HEK293 (cell line): Measurements from ENCODE around the gene C19orf38.
"Not testable (repeated sequence)": the region's sequence is repeated elsewhere in the genome, so short reads cannot be mapped to it uniquely, and the experiment has no call there.

Experiments used
- CTCF ChIA-PET: fragments of 350-600 bp; formaldehyde crosslinking; extraction: SDS; loops from one replicate; lab custom pipeline; 2021; ENCODE audit warnings: antibody characterized with exemption; lab: Yijun Ruan, JAX
- POLR2A ChIA-PET: fragments of 300-600 bp; formaldehyde crosslinking; extraction: SDS; loops from one replicate; lab custom pipeline; 2020; ENCODE audit warnings: antibody characterized with exemption, inconsistent platforms; lab: Yijun Ruan, JAX
- H3K27ac ChIP-seq: fragments of 200-500 bp; sonication (Bioruptor generic); 2 replicates; pipeline ENCODE4 v1.5.1; 2014; ENCODE audit warnings: low read depth, low read length, control low read depth, inconsistent platforms; ENCODE audit errors: extremely low read depth
- H3K36me3 ChIP-seq, 2 experiments: fragments of 200-500 bp in 1 of 2; sonication (Bioruptor generic) in 1 of 2; 1 replicate in 1 of 2; 2 replicates in 1 of 2; pipeline ENCODE4 v1.5.1; 2014 to 2017; ENCODE audit warnings: inconsistent platforms in 2 of 2, low read length in 2 of 2; ENCODE audit not compliant: control insufficient read depth in 2 of 2, insufficient read depth in 1 of 2
- H3K4me1 ChIP-seq: fragments of 200-500 bp; sonication (Bioruptor generic); 2 replicates; pipeline ENCODE4 v1.5.1; 2014; ENCODE audit warnings: mild to moderate bottlenecking, low read length, inconsistent platforms; ENCODE audit not compliant: control insufficient read depth, insufficient read depth
- H3K4me3 ChIP-seq: 2 replicates; pipeline ENCODE4 v1.5.1; 2011; ENCODE audit warnings: low read depth, mild to moderate bottlenecking, control low read depth, low read length, moderate library complexity
- H3K9me3 ChIP-seq: fragments of 200-500 bp; sonication (Bioruptor generic); 2 replicates; pipeline ENCODE4 v1.5.1; 2014; ENCODE audit warnings: low read depth, low read length, inconsistent platforms; ENCODE audit not compliant: control insufficient read depth, insufficient read depth
- EGR2 ChIP-seq: fragments of 450-650 bp; formaldehyde crosslinking; IDR thresholded peaks from 2 replicates; pipeline ENCODE4 v1.5.1; 2016; ENCODE audit warnings: low read depth, missing biosample characterization, missing genetic modification characterization
- GLIS2 ChIP-seq: fragments of 450-650 bp; formaldehyde crosslinking; IDR thresholded peaks from 2 replicates; pipeline ENCODE4 v1.5.1; 2016; ENCODE audit warnings: missing biosample characterization, missing genetic modification characterization
- HOXD13 ChIP-seq: sonication (generic); formaldehyde crosslinking; IDR thresholded peaks from 2 replicates; pipeline ENCODE4 v1.8.0; 2022; ENCODE audit warnings: missing genetic modification reagents, borderline replicate concordance
- SALL2 ChIP-seq: fragments of 450-650 bp; formaldehyde crosslinking; IDR thresholded peaks from 2 replicates; pipeline ENCODE4 v1.5.0; 2017; ENCODE audit warnings: missing biosample characterization, mild to moderate bottlenecking, missing genetic modification characterization, borderline replicate concordance
- TRIM28 ChIP-seq: IDR thresholded peaks from 2 replicates; pipeline ENCODE4 v1.6.1; 2011; ENCODE audit warnings: low read length, control low read depth, borderline replicate concordance
- ZBTB21 ChIP-seq: fragments of 450-650 bp; formaldehyde crosslinking; IDR thresholded peaks from 2 replicates; pipeline ENCODE4 v1.5.1; 2017; ENCODE audit warnings: missing biosample characterization, missing genetic modification characterization
- ZBTB48 ChIP-seq: fragments of 450-650 bp; formaldehyde crosslinking; IDR thresholded peaks from 2 replicates; pipeline ENCODE4 v1.5.1; 2016; ENCODE audit warnings: missing biosample characterization, missing genetic modification characterization
- ZFHX2 ChIP-seq: fragments of 450-650 bp; formaldehyde crosslinking; conservative IDR thresholded peaks from 2 replicates; pipeline ENCODE4 v1.5.1; 2016; ENCODE audit warnings: missing biosample characterization, missing genetic modification characterization
- ZFP3 ChIP-seq: fragments of 450-650 bp; formaldehyde crosslinking; IDR thresholded peaks from 2 replicates; pipeline ENCODE4 v1.5.1; 2016; ENCODE audit warnings: low read depth, missing biosample characterization, missing genetic modification characterization
- ZNF121 ChIP-seq: fragments of 450-650 bp; formaldehyde crosslinking; IDR thresholded peaks from 2 replicates; pipeline ENCODE4 v1.5.1; 2016; ENCODE audit warnings: missing biosample characterization, missing genetic modification characterization
- ZNF146 ChIP-seq: fragments of 450-650 bp; formaldehyde crosslinking; IDR thresholded peaks from 2 replicates; pipeline ENCODE4 v1.5.1; 2016; ENCODE audit warnings: missing biosample characterization, missing genetic modification characterization
- ZNF155 ChIP-seq: fragments of 450-650 bp; formaldehyde crosslinking; IDR thresholded peaks from 2 replicates; pipeline ENCODE4 v1.5.1; 2016; ENCODE audit warnings: missing biosample characterization, missing genetic modification characterization
- ZNF211 ChIP-seq: fragments of 450-650 bp; formaldehyde crosslinking; IDR thresholded peaks from 2 replicates; pipeline ENCODE4 v1.5.1; 2016; ENCODE audit warnings: low read depth, missing biosample characterization, missing genetic modification characterization
- ZNF335 ChIP-seq: fragments of 450-650 bp; formaldehyde crosslinking; conservative IDR thresholded peaks from 2 replicates; pipeline ENCODE4 v1.5.1; 2016; ENCODE audit warnings: missing biosample characterization, missing genetic modification characterization
- ZNF501 ChIP-seq: fragments of 450-650 bp; formaldehyde crosslinking; IDR thresholded peaks from 2 replicates; pipeline ENCODE4 v1.5.1; 2016; ENCODE audit warnings: missing biosample characterization, missing genetic modification characterization
- ZNF530 ChIP-seq: fragments of 450-650 bp; formaldehyde crosslinking; IDR thresholded peaks from 2 replicates; pipeline ENCODE4 v1.5.1; 2016; ENCODE audit warnings: low read depth, missing biosample characterization, missing genetic modification characterization
- ZNF747 ChIP-seq: fragments of 450-650 bp; formaldehyde crosslinking; IDR thresholded peaks from 2 replicates; pipeline ENCODE4 v1.5.1; 2016; ENCODE audit warnings: missing biosample characterization, missing genetic modification characterization
- TF ChIP-seq, protein P1 (sequence below): fragments of 450-650 bp; formaldehyde crosslinking; IDR thresholded peaks from 2 replicates; pipeline ENCODE4 v1.5.1; 2016; ENCODE audit warnings: missing biosample characterization, missing genetic modification characterization
- TF ChIP-seq, protein P2 (sequence below): fragments of 450-650 bp; formaldehyde crosslinking; IDR thresholded peaks from 2 replicates; pipeline ENCODE4 v1.5.1; 2016; ENCODE audit warnings: missing biosample characterization, missing genetic modification characterization, borderline replicate concordance

C19orf38 gene

DNA sequence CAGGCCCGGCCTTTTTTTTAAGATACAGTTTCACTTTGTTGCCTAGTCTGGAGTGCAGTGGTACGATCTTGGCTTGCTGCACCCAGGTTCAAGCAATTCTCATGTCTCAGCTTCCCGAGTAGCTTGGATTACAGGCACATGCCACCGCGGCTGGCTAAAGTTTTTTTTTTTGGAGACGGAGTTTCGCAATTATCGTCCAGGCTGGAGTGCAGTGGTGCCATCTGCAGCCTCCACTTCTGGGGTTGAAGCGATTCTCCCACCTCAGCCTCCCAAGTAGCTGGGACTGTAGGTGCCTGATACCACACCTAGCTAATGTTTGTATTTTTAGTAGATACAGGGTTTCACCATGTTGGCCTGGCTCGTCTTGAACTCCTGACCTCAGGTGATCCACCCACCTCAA is 18.3 kb downstream of the C19orf38 start:
- TF ChIP-seq ZNF501 (tag by site-specific recombination) = no peak
- TF ChIP-seq, protein P1, sequence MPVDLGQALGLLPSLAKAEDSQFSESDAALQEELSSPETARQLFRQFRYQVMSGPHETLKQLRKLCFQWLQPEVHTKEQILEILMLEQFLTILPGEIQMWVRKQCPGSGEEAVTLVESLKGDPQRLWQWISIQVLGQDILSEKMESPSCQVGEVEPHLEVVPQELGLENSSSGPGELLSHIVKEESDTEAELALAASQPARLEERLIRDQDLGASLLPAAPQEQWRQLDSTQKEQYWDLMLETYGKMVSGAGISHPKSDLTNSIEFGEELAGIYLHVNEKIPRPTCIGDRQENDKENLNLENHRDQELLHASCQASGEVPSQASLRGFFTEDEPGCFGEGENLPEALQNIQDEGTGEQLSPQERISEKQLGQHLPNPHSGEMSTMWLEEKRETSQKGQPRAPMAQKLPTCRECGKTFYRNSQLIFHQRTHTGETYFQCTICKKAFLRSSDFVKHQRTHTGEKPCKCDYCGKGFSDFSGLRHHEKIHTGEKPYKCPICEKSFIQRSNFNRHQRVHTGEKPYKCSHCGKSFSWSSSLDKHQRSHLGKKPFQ = no peak
- no peak for TF ChIP-seq ZNF155
- no peak for TF ChIP-seq ZNF211 (tag by site-specific recombination)
- no peak for TF ChIP-seq ZNF530 (tag by site-specific recombination)
- TF ChIP-seq SALL2 (tag by site-specific recombination) = no peak
- CTCF ChIA-PET = interaction anchor here (1.6 to 5.8 kb wide), 4 partner anchors 9 to 149 kb away, joined by 10 to 80 read pairs (median 29); partner anchors contain the start of genes DNM2 and TMED1
- Histone ChIP-seq H3K4me1 (no peaks in the 10 kb centered on the region), H3K36me3 (no peaks in the 10 kb centered on the region), H3K4me3 (no peak overlapping the region), H3K9me3 (no peaks in the 10 kb centered on the region), H3K27ac (no peak overlapping the region)
- POLR2A ChIA-PET = interaction anchor here (0.7 kb wide), 1 partner anchor 132 kb away, joined by 4 read pairs; no protein-coding TSS in a partner anchor

DNA sequence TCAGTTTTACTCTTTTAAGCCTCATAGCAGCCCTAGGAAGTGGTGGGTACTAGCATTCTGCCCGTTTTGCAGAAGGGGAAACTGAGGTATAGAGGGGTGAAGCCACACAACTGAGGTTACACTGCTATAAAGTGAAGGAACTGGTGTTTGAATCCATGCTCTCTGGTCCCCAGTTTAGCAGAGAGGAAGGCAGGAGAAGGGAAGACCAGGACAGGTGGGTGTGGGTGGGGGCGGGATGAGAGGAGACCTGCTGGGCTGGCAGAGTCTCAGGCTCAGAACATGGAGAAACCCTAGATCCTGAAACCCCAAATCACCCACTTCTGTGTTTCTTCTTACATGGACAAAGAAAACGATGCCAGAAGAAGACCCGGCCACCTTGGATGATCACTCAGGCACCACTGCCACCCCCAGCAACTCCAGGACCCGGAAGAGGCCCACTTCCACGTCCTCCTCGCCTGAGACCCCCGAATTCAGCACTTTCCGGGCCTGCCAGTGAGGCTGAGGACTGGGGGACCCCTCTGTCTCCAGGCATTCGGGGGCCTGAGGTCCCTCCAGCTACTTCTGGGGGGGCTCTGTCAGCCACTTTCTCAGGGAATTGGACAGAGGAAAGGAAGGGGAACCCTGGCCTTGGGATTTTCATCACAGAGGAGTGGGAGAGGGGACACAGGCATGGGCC is 20.8 kb downstream of the C19orf38 start:
- CTCF ChIA-PET = interaction anchor here (1.1 to 3.1 kb wide), 4 partner anchors 10 to 257 kb away, joined by 3 to 15 read pairs (median 4); partner anchors contain the start of gene DNM2
- H3K27ac ChIP-seq = no peak overlapping the region

DNA sequence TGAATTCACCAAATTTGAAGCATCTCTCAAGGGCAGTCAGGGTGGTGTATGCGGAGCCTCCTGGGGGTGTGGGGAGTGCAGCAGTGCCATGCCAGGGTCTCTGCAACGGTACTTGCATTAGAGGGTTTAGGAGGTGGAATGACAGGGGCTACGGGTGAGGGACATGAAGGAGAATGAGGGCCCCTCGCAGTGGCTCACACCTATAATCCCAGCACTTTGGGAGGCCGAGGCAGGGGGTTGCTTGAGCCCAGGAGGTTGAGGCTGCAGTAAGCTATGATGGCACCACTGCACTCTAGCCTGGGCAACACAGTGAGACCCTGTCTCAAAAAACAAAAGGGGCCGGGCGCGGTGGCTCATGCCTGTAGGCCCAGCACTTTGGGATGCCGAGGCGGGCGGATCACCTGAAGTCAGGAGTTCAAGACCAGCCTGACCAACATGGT is 21.7 kb downstream of the C19orf38 start:
- CTCF ChIA-PET = interaction anchor here (1.2 to 3.1 kb wide), 3 partner anchors 11 to 152 kb away, joined by 3 to 15 read pairs (median 9); partner anchors contain the start of gene DNM2
- not testable (repeated sequence) for H3K4me1 ChIP-seq, H3K4me3 ChIP-seq, H3K9me3 ChIP-seq, H3K27ac ChIP-seq
- H3K36me3 ChIP-seq = peaks cover 5 to 12% of the 10 kb centered on the region in 2 experiments; a peak in 2 of 3 replicates
- TF ChIP-seq ZNF121 = peak; percentile 77
- POLR2A ChIA-PET = interaction anchor here (1.9 kb wide), 1 partner anchor 34 kb away, joined by 10 read pairs; the partner anchor contains the start of gene TMED1

More for the DNA sequence above, 20.8 kb downstream of the C19orf38 start:
- no peaks in the 10 kb centered on the region for H3K9me3 ChIP-seq
- H3K4me1 ChIP-seq = no peaks in the 10 kb centered on the region
- POLR2A ChIA-PET = interaction anchor here (0.6 kb wide), 1 partner anchor 33 kb away, joined by 4 read pairs; the partner anchor contains the start of gene TMED1
- no peak for TF ChIP-seq ZFP3
- TF ChIP-seq ZFHX2 (tag by site-specific recombination) = peak; percentile 54
- TF ChIP-seq EGR2 (tag by site-specific recombination) = peak; percentile 57; the same call in 1 of the 2 replicates
- TF ChIP-seq ZNF146 (tag by site-specific recombination) = no peak
- no peak for TF ChIP-seq HOXD13 (CRISPR knock-in tag)
- H3K36me3 ChIP-seq = peaks cover 0 to 3% of the 10 kb centered on the region in 2 experiments; a peak in 1 of 3 replicates
- no peak overlapping the region for H3K4me3 ChIP-seq

DNA sequence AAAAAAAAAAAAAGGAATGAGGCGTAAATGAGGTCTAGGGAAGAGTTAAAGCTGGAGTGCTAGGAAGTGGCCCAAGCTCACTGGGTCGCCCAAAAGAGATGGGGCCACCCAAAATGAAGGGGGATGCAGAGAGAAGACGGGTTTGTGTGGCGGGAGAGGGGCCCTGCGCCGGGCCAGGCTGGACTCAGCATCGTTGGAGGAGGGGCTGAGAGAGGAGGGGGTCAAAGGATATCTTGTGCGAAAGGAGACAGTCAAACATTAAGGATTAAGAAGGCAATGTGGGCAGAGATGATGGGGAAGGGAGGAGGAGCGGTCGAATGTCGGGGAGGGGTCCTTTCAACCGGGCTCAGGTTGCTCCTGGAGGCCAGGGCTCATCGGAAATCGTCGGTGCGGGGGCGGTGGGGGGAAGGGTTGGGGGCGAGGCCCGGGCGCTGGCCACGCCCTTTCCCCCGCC is 22.3 kb downstream of the C19orf38 start:
- Histone ChIP-seq H3K4me3 (peak overlapping the region; percentile 40), H3K9me3 (no peaks in the 10 kb centered on the region), H3K36me3 (peaks cover 8 to 13% of the 10 kb centered on the region in 2 experiments; a peak in 2 of 3 replicates), H3K27ac (peak overlapping the region; percentile 38; the same call in 1 of the 2 replicates), H3K4me1 (no peaks in the 10 kb centered on the region)
- ChIA-PET CTCF (interaction anchor here (0.6 to 3.1 kb wide), 13 partner anchors 7 to 327 kb away, joined by 3 to 18 read pairs (median 4); partner anchors contain the start of gene DNM2), POLR2A (interaction anchor here (0.6 to 1.9 kb wide), 2 partner anchors 18 to 35 kb away, joined by 3 to 10 read pairs; partner anchors contain the start of gene TMED1)
- TF ChIP-seq GLIS2 (tag by site-specific recombination) (no peak; the same call in 1 of the 2 replicates), ZBTB21 (peak; percentile 41; the same call in 1 of the 2 replicates), ZNF335 (tag by site-specific recombination) (peak; percentile 93), ZBTB48 (peak; percentile 96), TRIM28 (no peak), ZNF747 (tag by site-specific recombination) (no peak)
- TF ChIP-seq, protein P2, sequence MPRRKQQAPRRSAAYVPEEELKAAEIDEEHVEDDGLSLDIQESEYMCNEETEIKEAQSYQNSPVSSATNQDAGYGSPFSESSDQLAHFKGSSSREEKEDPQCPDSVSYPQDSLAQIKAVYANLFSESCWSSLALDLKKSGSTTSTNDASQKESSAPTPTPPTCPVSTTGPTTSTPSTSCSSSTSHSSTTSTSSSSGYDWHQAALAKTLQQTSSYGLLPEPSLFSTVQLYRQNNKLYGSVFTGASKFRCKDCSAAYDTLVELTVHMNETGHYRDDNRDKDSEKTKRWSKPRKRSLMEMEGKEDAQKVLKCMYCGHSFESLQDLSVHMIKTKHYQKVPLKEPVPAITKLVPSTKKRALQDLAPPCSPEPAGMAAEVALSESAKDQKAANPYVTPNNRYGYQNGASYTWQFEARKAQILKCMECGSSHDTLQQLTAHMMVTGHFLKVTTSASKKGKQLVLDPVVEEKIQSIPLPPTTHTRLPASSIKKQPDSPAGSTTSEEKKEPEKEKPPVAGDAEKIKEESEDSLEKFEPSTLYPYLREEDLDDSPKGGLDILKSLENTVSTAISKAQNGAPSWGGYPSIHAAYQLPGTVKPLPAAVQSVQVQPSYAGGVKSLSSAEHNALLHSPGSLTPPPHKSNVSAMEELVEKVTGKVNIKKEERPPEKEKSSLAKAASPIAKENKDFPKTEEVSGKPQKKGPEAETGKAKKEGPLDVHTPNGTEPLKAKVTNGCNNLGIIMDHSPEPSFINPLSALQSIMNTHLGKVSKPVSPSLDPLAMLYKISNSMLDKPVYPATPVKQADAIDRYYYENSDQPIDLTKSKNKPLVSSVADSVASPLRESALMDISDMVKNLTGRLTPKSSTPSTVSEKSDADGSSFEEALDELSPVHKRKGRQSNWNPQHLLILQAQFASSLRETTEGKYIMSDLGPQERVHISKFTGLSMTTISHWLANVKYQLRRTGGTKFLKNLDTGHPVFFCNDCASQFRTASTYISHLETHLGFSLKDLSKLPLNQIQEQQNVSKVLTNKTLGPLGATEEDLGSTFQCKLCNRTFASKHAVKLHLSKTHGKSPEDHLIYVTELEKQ (tag by site-specific recombination) = peak; percentile 7; the same call in 1 of the 2 replicates
